Measurements from ENCODE around the gene LIN7C. TPM values are rescaled to one million over a fixed set of nuclear protein-coding genes. Genes with fewer than 3 reads are reported as not detected.

The LIN7C gene, protein sequence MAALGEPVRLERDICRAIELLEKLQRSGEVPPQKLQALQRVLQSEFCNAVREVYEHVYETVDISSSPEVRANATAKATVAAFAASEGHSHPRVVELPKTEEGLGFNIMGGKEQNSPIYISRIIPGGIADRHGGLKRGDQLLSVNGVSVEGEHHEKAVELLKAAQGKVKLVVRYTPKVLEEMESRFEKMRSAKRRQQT
- 64.9 and 69.4 TPM in 2 replicates for total RNA-seq

DNA sequence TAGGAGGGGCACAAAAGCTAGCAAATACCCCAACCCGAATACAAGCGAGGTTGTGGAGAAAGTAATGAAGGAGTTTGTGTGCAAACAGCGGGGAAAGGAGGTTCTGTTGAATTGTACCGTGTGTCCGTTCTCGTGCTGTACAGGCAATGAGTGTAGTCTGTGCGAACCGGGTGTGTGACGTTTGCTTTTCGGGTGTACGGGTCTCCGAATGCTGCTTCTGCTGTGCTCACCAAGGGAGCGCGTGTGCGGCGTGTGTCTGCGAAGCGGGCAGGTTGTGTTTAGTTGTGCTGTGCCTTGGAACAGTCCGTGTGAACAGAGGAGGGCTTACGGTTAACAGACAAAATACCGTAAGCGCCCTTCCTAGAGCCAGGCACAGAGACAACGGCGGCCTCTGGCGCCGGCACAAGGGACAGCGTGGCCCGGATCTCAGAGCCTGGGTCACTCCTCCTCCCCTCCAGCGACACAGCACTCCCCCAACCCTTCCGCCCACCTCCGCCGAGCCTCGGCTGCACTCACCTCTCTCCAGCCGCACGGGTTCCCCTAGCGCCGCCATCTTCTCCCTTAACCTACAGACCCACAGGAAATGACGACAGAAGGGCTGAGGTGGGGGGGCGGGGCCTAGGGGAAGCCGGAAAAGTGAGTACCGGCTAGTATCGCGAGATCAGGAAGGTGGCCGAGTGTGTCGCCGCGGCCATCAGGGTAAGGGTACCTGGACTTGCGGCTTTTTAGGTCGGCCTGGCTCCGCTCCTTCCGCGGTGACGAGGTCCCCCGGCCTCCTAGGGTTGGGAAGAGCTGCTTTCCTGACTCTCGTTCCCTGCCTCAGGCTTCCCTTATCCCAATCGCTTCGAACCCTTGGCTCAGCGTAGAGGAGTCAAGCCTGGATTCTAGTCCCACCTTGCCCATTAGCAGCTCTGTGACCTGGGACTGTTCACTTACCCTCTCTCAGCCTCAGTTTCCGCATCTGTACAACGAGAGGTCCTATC, at the start of gene LIN7C:
TSS of gene LIN7C (minus strand) at position 570 of the 983 bp plus-strand sequence. CDS start at position 553, 17 bp downstream.

DNA sequence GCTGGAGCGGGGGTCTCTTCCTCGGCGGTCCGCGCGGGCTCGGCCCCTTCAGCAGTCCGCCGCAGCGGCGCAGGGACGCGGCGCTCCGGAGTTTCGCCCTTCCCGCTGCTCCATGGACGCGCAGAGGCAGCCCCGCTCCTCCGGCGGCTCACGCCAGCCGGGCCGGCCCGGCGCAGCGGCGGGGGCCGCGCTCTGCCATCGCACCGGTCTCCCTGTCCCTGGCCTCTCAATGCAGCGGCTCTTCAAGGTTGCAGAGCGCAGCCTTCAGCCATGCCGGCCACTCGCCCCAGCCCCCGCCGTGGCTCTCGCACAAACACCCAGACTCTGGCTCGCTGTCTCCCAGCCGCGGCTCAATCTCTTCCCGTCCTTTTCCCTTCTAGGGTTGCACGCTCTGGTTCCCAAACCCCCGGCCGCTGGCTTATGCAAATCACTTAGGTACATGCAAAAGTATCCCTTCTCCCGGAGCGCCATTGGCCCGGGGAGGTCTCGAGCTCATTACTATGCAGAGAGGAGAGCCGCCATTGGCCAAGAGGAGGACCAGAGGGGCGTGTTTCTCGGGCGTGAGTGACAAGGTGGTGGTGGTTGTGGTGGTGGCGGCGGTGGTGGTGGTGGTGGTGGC, 34.1 kb downstream of the LIN7C start, which contains the start of gene LGR4:
TSS of gene LGR4 (minus strand) at position 393 of the 619 bp plus-strand sequence. CDS start 488 bp downstream, outside the sequence.

Other genes with a start within 250 kb of the LIN7C start
- 4.0 and 4.9 TPM in 2 replicates for gene CCDC34, start 143.6 kb downstream of the LIN7C start, total RNA-seq
- gene LGR4, start 34.0 kb downstream of the LIN7C start, total RNA-seq = 26.3 and 26.5 TPM in 2 replicates
- gene BDNF, start 193.7 kb upstream of the LIN7C start, total RNA-seq = 16.7 and 42.3 TPM in 2 replicates